Panc1 (cell line): ENCODE data around the gene DDX4. TPM values are rescaled to one million over a fixed set of nuclear protein-coding genes. Genes with fewer than 3 reads are reported as not detected.

ENCODE experiments used
- ATAC-seq: fragments of 200-7000 bp; cut with Tn5 transposase; 2 replicates; pipeline ENCODE4 v1.9.1; 2020; ENCODE audit warnings: mild to moderate bottlenecking, moderate library complexity
- BruUV-seq: library from RNA; stranded (reverse); fragments of 400-500 nt; replicated peaks from 2 replicates; lab custom pipeline; 2021; lab: Mats Ljungman, UMichigan
- CTCF ChIA-PET: fragments of 300-600 bp; sonication (Branson Sonifier 250); formaldehyde crosslinking; loops from one replicate; lab custom pipeline; 2022; ENCODE audit warnings: antibody characterized with exemption; lab: Charles Lee
- POLR2A ChIA-PET: fragments of 300-600 bp; sonication (Branson Sonifier 250); formaldehyde crosslinking; loops from one replicate; lab custom pipeline; 2022; ENCODE audit warnings: antibody characterized with exemption; lab: Charles Lee
- DNase-seq: peaks from one replicate; pipeline ENCODE4 v3.0.0-alpha.2; 2010; ENCODE audit warnings: low read depth, low spot score
- H3K27ac ChIP-seq: 2 replicates; pipeline ENCODE4 v1.5.1; 2011; ENCODE audit warnings: mild to moderate bottlenecking, low read length, inconsistent platforms
- H3K27me3 ChIP-seq: fragments of 200-500 bp; sonication (Bioruptor generic); 2 replicates; pipeline ENCODE4 v1.6.0; 2014; ENCODE audit warnings: low read length, inconsistent platforms; ENCODE audit not compliant: control insufficient read depth, insufficient read depth
- H3K36me3 ChIP-seq: fragments of 200-500 bp; sonication (Bioruptor generic); 2 replicates; pipeline ENCODE4 v1.5.1; 2014; ENCODE audit warnings: inconsistent platforms, mild to moderate bottlenecking, low read length, moderate library complexity; ENCODE audit not compliant: control insufficient read depth, insufficient read depth
- H3K4me1 ChIP-seq: 2 replicates; pipeline ENCODE4 v1.5.1; 2011; ENCODE audit warnings: inconsistent platforms, mild to moderate bottlenecking, low read length, moderate library complexity; ENCODE audit not compliant: control insufficient read depth, insufficient read depth
- H3K4me3 ChIP-seq, 2 experiments: 2 replicates each; pipeline ENCODE4 v1.5.1; 2011 to 2012; ENCODE audit warnings: low read depth in 2 of 2, low read length in 2 of 2, mild to moderate bottlenecking in 2 of 2, inconsistent platforms in 1 of 2, moderate library complexity in 1 of 2
- H3K9me3 ChIP-seq: fragments of 200-500 bp; sonication (Bioruptor generic); 2 replicates; pipeline ENCODE4 v1.5.1; 2014; ENCODE audit warnings: low read depth, mild to moderate bottlenecking, inconsistent platforms, low read length, moderate library complexity; ENCODE audit not compliant: control insufficient read depth, insufficient read depth
- POLR2AphosphoS5 ChIP-seq: IDR thresholded peaks from 2 replicates; pipeline ENCODE4 v1.6.1; 2012; ENCODE audit warnings: mild to moderate bottlenecking, low read depth, low read length, moderate library complexity
- SIN3A ChIP-seq: IDR thresholded peaks from 2 replicates; pipeline ENCODE4 v1.6.1; 2012; ENCODE audit warnings: low read depth, mild to moderate bottlenecking, low read length, moderate library complexity, borderline replicate concordance; ENCODE audit not compliant: insufficient read depth
- TCF7L2 ChIP-seq: IDR thresholded peaks from 2 replicates; pipeline ENCODE4 v1.6.1; 2011; ENCODE audit warnings: mild to moderate bottlenecking, low read depth, low read length, inconsistent platforms
- in situ Hi-C: cut with HindIII; loops from 2 replicates; pipeline ENCODE4 v1.10.0; 2016; ENCODE audit warnings: low sequenced_read_pairs, low pct_unique_long_range_greater_than_20kb
- intact Hi-C: fragments of 100-400 bp; cut with micrococcal nuclease; formaldehyde crosslinking; loops from one replicate; pipeline ENCODE4 v1.10.0; 2022; ENCODE audit not compliant: unreplicated experiment
- total RNA-seq: library from RNA; stranded (reverse); gene quantifications from one replicate; pipeline ENCODE4 v1.2.1, GENCODE V29; 2021; ENCODE audit not compliant: unreplicated experiment
- TF ChIP-seq, protein P1 (sequence below): fragments of 450-650 bp; IDR thresholded peaks from 2 replicates; pipeline ENCODE4 v1.5.1; 2017; ENCODE audit warnings: mild to moderate bottlenecking
- TF ChIP-seq, protein P2 (sequence below), 2 experiments: IDR thresholded peaks; 2 replicates each; pipeline ENCODE4 v1.6.1; 2011 to 2012; ENCODE audit warnings: low read depth in 2 of 2, control low read depth in 1 of 2, low read length in 1 of 2, mild to moderate bottlenecking in 1 of 2, moderate library complexity in 1 of 2; ENCODE audit not compliant: insufficient read depth in 1 of 2

The DDX4 gene
- total RNA-seq, 1 experiment from 2014 or later, result not detected

DNA sequence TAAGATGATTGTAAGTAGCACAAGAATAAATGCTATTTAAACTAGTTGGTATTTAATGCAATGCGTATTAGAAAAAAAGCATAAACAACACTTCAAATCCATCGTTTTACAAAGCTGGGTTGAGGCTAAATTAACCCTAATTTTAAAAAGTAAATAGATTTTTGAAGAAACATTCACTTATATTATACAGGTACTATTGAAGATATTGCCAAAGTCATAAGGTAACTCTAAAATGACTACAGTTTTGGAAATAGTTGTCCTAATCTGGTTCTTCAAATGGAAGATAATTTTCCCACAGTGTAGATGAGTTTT, 45.8 kb upstream of the DDX4 start:
- TF ChIP-seq, protein P1, sequence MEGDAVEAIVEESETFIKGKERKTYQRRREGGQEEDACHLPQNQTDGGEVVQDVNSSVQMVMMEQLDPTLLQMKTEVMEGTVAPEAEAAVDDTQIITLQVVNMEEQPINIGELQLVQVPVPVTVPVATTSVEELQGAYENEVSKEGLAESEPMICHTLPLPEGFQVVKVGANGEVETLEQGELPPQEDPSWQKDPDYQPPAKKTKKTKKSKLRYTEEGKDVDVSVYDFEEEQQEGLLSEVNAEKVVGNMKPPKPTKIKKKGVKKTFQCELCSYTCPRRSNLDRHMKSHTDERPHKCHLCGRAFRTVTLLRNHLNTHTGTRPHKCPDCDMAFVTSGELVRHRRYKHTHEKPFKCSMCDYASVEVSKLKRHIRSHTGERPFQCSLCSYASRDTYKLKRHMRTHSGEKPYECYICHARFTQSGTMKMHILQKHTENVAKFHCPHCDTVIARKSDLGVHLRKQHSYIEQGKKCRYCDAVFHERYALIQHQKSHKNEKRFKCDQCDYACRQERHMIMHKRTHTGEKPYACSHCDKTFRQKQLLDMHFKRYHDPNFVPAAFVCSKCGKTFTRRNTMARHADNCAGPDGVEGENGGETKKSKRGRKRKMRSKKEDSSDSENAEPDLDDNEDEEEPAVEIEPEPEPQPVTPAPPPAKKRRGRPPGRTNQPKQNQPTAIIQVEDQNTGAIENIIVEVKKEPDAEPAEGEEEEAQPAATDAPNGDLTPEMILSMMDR, result peak; percentile 33; the same call in 1 of the 2 replicates
- no peak for TF ChIP-seq TCF7L2
- Histone ChIP-seq H3K27me3 (no peaks in the 10 kb centered on the region), H3K27ac (no peak overlapping the region), H3K36me3 (no peaks in the 10 kb centered on the region), H3K9me3 (no peaks in the 10 kb centered on the region), H3K4me1 (no peaks in the 10 kb centered on the region), H3K4me3 (no peak overlapping the region)
- intact Hi-C loops, result loop anchor here (10.0 kb wide), 1 partner anchor 347 kb away; no protein-coding TSS in a partner anchor
- ATAC-seq (no peak), DNase-seq (no peak)
- ChIA-PET CTCF (interaction anchor here (0.6 to 1.2 kb wide), 4 partner anchors 28 to 367 kb away, joined by 4 to 8 read pairs (median 4); no protein-coding TSS in a partner anchor), POLR2A (interaction anchor here (0.5 kb wide), 1 partner anchor 179 kb away, joined by 7 read pairs; no protein-coding TSS in a partner anchor)
- in situ Hi-C loops, result no loop called here
- BruUV-seq, result no TSS peak

DNA sequence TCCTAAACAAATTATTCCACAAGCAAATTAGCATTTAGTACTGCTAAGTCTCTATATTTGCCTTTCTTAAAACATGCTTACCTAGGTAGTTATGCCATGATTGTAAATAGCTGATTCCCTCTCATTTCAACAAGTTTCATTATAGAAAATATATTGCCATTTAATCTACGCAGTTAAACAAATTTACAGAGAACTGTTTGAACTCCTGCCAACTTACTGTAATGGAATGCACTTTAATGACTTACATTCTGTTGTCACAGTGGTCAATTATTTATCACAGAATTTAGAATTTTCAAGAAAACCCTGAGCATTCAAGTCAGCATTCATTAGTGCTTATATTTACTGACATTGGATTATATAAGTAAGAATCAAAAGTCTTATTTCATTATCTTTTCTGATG, 45.4 kb upstream of the DDX4 start:
- intact Hi-C loops (loop anchor here (10.0 kb wide), 1 partner anchor 348 kb away; no protein-coding TSS in a partner anchor), in situ Hi-C loops (no loop called here)
- CTCF ChIA-PET, result interaction anchor here (0.6 to 1.2 kb wide), 4 partner anchors 28 to 368 kb away, joined by 4 to 8 read pairs (median 4); no protein-coding TSS in a partner anchor
- no peak overlapping the region for H3K27ac ChIP-seq
- no peaks in the 10 kb centered on the region for H3K9me3 ChIP-seq
- BruUV-seq, result no TSS peak
- no peak for DNase-seq
- no peak overlapping the region for H3K4me3 ChIP-seq
- no peak for ATAC-seq
- H3K27me3 ChIP-seq, result no peaks in the 10 kb centered on the region
- H3K36me3 ChIP-seq, result no peaks in the 10 kb centered on the region
- TF ChIP-seq TCF7L2 (no peak), SIN3A (no peak), POLR2AphosphoS5 (no peak)
- TF ChIP-seq, protein P1, result no peak
- TF ChIP-seq, protein P2, sequence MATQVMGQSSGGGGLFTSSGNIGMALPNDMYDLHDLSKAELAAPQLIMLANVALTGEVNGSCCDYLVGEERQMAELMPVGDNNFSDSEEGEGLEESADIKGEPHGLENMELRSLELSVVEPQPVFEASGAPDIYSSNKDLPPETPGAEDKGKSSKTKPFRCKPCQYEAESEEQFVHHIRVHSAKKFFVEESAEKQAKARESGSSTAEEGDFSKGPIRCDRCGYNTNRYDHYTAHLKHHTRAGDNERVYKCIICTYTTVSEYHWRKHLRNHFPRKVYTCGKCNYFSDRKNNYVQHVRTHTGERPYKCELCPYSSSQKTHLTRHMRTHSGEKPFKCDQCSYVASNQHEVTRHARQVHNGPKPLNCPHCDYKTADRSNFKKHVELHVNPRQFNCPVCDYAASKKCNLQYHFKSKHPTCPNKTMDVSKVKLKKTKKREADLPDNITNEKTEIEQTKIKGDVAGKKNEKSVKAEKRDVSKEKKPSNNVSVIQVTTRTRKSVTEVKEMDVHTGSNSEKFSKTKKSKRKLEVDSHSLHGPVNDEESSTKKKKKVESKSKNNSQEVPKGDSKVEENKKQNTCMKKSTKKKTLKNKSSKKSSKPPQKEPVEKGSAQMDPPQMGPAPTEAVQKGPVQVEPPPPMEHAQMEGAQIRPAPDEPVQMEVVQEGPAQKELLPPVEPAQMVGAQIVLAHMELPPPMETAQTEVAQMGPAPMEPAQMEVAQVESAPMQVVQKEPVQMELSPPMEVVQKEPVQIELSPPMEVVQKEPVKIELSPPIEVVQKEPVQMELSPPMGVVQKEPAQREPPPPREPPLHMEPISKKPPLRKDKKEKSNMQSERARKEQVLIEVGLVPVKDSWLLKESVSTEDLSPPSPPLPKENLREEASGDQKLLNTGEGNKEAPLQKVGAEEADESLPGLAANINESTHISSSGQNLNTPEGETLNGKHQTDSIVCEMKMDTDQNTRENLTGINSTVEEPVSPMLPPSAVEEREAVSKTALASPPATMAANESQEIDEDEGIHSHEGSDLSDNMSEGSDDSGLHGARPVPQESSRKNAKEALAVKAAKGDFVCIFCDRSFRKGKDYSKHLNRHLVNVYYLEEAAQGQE (IDR thresholded peaks at IDR 0.05; ENCODE audit: insufficient read depth in 1 of 2, low read depth in 2 of 2, low read length in 1 of 2), result no peak
- POLR2A ChIA-PET, result interaction anchor here (0.5 kb wide), 1 partner anchor 180 kb away, joined by 7 read pairs; no protein-coding TSS in a partner anchor
- no peaks in the 10 kb centered on the region for H3K4me1 ChIP-seq
